ENCODE measurements around the gene FBN2.

DNA sequence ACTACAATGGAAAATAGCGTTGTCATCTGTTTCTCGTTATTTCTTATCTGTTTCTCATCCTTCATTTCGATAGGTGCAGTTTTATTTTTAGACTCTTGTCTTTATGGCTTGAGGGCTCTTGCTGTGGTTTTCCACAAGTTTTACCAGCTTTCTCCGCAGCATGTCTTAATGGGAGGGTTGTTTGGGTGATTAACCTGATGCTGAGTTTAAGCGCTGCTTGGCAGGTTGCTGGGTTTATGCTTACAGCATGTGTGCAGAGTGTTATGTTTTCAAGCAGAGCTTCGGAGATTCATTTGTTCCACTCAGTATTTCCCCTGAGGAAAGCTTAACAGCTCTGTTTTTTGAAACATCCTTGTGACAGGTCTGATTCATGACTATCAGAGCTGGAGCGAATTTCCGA is 300.5 kb downstream of the FBN2 start:
- TF ChIP-seq, protein P1, sequence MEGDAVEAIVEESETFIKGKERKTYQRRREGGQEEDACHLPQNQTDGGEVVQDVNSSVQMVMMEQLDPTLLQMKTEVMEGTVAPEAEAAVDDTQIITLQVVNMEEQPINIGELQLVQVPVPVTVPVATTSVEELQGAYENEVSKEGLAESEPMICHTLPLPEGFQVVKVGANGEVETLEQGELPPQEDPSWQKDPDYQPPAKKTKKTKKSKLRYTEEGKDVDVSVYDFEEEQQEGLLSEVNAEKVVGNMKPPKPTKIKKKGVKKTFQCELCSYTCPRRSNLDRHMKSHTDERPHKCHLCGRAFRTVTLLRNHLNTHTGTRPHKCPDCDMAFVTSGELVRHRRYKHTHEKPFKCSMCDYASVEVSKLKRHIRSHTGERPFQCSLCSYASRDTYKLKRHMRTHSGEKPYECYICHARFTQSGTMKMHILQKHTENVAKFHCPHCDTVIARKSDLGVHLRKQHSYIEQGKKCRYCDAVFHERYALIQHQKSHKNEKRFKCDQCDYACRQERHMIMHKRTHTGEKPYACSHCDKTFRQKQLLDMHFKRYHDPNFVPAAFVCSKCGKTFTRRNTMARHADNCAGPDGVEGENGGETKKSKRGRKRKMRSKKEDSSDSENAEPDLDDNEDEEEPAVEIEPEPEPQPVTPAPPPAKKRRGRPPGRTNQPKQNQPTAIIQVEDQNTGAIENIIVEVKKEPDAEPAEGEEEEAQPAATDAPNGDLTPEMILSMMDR (IDR thresholded peaks at IDR 0.05): no peak
- no peak for TF ChIP-seq POLR2A (IDR thresholded peaks at IDR 0.05)
